Measurements from ENCODE around the gene FREY1.
A peak's percentile ranks its signal among the peaks of the same experiment; 100 is the strongest.

Gene FREY1

GRCh38 chr11:45872651-45873356 lies 34.3 kb downstream of the FREY1 start:
- FAIRE-seq (no peak), DNase-seq (ENCODE audit: low spot score) (peak; percentile 79)

- no peak for FAIRE-seq
Measured at GRCh38 chr11:45871638-45872037, 35.4 kb downstream of the FREY1 start.

DNA sequence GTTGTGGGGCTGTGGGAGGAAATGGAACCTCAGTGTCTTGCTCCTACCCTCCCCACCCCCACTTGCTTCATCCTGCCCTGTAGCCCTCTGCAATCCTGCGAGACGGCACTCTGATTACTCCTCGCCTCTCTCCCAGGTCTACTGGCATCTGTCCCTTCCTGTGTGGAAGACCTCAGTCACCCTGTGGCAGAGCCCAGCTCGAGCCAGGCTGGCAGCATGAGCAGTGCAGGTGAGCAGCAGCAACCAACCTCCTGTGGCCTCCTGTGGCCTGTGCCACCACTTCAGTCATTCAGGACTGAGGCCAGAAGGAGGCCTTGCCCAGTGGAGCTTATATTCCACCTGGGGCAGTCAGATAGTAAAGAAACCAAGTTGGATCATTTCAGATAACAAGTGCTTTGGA lies 36.4 kb downstream of the FREY1 start:
- DNase-seq (ENCODE audit: low spot score): no peak
- no peak for FAIRE-seq

More at GRCh38 chr11:45871638-45872037, 35.4 kb downstream of the FREY1 start:
- no peak for DNase-seq (ENCODE audit: low spot score)

- no peak for DNase-seq (ENCODE audit: low spot score)
- FAIRE-seq: no peak
Measured at GRCh38 chr11:45869551-45869950, 37.5 kb downstream of the FREY1 start.

GRCh38 chr11:45864041-45864440 lies 43.0 kb downstream of the FREY1 start:
- DNase-seq (ENCODE audit: low spot score): no peak
- no peak for FAIRE-seq

DNA sequence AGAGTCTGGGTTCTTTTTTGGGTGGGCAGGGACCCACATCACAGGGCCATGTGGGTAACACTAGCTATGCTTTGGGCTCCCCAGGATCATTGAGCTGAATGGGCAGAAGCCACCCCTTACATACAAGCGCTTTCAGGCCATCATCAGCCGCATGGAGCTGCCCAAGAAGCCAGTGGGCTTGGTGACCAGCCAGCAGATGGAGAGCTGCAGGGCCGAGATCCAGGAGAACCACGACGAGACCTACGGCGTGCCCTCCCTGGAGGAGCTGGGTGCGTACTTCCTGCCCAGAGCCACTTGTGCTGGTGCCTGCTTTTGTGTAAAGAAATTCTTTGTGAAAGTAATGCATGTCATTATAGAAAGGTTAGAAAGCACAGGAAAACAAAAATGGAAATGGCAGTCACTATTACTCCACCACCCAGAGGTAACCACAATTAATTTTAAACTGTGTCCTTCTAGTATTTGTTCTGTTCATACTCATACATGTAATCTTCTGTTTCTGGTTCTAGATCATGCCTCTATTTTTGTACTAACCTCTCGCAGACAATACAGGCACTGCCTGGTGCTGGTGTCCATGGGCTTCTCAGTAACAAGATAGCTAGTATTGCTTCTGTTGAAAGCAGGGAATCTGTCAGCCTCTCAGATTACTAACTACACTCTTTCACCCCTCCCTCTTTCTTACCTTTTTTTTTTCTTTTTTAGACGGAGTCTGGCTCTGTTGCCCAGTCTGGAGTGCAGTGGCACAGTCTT lies 46.1 kb downstream of the FREY1 start:
- DNase-seq (ENCODE audit: low spot score) (no peak), FAIRE-seq (no peak)

DNA sequence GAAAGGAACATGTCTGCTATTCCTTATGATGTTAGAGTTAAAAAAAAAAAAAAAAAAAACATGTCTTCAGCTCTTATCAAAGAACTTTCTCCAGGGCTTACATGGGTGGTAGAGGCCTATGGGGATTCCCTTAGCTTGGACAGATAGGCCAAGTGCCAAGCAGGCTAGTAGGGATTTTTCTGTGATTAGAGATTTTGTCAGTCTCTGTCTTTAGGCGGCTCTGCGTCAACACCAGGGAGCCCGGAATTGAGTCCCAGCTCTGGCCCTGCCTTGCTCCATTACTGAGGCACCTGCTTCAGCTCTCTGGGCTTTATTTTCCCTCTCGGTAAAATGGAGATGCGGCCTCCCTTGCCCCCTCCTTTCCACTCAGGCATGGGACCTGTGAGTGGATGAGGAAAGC lies 46.7 kb downstream of the FREY1 start:
- FAIRE-seq (no peak), DNase-seq (ENCODE audit: low spot score) (no peak)

DNA sequence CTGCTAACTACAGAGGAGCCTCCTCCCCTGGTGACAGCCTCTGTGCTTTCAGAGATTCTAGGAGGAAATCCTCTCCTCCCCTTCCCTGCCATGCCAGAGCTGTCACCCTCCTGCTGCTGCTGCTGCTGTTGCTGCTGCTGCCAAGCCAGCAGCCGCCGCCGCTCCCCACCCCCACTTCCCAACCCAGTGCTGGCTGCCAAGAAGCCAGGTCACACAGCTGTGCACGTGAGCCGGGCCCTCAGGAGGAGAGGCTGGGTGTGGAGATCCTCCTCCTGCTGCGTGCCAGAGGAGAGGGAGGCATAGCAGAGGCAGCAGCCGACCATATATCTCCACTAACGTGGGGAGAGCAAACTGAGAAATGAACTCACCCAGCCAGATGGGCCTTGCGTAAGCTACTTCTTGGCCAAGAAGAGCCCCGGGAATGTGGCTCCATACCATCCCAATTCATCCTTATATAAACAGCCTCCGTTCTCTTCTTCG lies 47.4 kb downstream of the FREY1 start:
- FAIRE-seq: peak; percentile 61
- peak; percentile 87 for DNase-seq (ENCODE audit: low spot score)

GRCh38 chr11:45858751-45859398 lies 48.2 kb downstream of the FREY1 start:
- DNase-seq (ENCODE audit: low spot score) (no peak), FAIRE-seq (no peak)

DNA sequence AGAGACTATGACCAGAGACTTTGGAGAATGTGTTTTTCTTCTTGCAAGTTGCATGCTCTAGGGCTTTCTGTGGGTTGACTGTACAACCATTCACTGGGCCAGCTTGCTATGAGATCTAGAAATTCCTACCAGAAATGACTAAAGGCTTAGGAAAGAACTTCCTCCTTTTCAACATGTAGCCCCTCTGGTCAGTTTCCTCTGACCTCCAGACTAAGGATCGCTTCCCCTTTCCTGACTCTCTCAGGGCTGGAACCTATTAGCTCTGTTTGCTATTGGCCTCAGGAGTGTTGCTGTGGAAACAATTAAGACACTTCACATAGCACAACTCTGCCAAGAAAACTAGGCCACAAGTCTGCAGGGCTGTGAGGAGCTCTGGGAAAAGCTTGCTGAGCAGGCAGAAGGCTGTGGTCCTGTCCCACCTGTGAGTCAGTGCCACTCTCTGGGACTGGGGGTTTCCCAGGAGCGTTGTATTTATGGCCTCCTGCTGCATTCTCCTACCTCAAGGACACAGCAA lies 49.1 kb downstream of the FREY1 start:
- no peak for DNase-seq (ENCODE audit: low spot score)
- FAIRE-seq: no peak

Data from urothelium cell line (cell line).